ENCODE measurements around the gene GARNL3.

DNA sequence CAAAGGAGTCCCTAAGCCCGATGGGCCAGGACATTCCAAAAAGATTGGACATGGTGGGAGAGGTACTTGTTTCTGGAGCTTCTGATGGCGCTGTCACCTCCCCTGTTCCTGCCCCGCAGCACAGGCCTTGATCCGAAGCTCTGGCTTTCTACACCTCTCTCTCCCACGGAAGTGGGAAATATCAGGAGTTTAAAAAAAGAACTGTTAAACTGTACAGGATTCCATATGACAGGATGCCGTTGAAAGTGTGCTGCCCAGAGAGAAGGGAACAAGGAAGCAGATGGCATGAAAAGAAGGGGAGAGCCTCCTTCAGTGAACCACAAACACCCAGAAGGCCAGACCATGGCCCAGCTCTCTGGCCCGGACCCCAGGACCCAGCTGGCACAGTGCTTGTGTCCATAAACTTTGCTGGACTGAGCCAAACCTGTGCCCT is 105.6 kb downstream of the GARNL3 start:
- TF ChIP-seq, protein P1, sequence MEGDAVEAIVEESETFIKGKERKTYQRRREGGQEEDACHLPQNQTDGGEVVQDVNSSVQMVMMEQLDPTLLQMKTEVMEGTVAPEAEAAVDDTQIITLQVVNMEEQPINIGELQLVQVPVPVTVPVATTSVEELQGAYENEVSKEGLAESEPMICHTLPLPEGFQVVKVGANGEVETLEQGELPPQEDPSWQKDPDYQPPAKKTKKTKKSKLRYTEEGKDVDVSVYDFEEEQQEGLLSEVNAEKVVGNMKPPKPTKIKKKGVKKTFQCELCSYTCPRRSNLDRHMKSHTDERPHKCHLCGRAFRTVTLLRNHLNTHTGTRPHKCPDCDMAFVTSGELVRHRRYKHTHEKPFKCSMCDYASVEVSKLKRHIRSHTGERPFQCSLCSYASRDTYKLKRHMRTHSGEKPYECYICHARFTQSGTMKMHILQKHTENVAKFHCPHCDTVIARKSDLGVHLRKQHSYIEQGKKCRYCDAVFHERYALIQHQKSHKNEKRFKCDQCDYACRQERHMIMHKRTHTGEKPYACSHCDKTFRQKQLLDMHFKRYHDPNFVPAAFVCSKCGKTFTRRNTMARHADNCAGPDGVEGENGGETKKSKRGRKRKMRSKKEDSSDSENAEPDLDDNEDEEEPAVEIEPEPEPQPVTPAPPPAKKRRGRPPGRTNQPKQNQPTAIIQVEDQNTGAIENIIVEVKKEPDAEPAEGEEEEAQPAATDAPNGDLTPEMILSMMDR (IDR thresholded peaks at IDR 0.05): no peak
- no peak for TF ChIP-seq POLR2A (IDR thresholded peaks at IDR 0.05)
